GM19395 (cell line): Measurements from ENCODE around the gene PSMD4.
"Not testable (repeated sequence)": the region's sequence is repeated elsewhere in the genome, so short reads cannot be mapped to it uniquely, and the experiment has no call there.

Source experiments
- ATAC-seq: cut with Tn5 transposase; IDR thresholded peaks from one replicate; pipeline ENCODE4 v1.9.1; 2021; ENCODE audit warnings: mild to moderate bottlenecking, moderate library complexity; ENCODE audit not compliant: unreplicated experiment

The PSMD4 gene

GRCh38 chr1:151254217-151255213 is at the start of gene PSMD4:
Gene PSMD4, plus strand, starts transcription at chr1:151254734. Its CDS starts 49 bp downstream, at chr1:151254783.
- ATAC-seq, result peak; percentile 92

GRCh38 chr1:151205381-151205965 is 49.1 kb upstream of the PSMD4 start:
- not testable (repeated sequence) for ATAC-seq

- ATAC-seq, result no peak
Observed at GRCh38 chr1:151210830-151211229, 43.7 kb upstream of the PSMD4 start.

GRCh38 chr1:151211972-151212705 is 42.4 kb upstream of the PSMD4 start:
- ATAC-seq, result no peak

- no peak for ATAC-seq
Observed at GRCh38 chr1:151213560-151213959, 41.0 kb upstream of the PSMD4 start.

DNA sequence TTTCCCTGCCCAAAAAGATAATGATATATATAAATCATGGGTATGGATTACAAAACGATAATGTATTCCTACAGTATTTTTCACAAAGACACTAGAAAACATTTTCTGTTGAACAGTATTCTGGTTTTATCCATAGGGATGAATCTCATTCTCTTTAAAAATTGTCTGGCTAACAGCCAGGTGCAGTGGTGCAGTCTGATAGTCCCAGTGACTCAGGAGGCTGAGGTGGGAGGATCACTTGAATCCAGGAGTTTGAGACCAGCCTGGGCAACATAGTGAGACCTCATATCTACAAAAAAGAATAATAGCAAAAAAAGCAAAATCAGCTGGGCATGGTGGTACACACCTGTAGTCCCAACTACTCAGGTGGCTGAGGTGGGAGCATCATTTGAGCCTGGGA is 32.9 kb upstream of the PSMD4 start:
- no peak for ATAC-seq

- ATAC-seq, result no peak
Observed at GRCh38 chr1:151222130-151222529, 32.4 kb upstream of the PSMD4 start.

GRCh38 chr1:151235235-151235634 is 19.3 kb upstream of the PSMD4 start:
- ATAC-seq, result no peak

DNA sequence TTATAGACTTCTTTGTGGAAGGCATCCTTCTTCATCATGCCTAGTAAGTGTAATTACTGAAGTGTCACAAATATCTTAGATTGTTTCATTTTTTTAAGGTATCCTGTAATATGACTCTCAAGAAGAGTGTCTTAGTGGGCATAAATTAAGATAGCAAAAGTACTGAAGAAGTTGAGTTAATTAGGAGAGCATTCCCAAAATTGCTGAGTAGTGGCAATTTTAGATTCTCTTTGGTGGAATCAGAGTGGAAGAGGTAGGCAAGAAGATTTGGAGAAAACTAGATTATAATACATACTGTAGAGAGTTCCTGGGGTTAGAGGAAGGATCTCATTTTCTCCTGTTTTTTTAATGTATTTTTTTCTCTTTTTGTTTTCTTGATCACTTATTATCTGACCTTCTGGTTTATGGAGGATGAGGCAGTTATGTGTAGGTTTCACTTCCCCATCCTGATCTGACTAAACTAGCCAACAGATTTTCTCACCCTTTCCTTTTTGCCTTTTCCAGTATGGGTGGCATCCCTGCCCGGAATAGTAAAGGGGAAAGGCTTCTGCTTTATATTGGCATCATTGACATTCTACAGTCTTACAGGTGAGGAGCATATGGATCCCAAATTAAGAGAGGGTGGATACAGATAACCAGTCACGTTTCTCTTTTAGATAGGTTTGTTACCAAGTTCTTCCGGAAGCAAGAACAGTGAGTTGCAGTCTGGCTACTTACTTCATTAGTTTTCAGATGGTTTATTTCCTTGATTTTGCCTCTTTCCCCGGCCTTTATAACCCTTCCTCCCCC is 16.7 kb upstream of the PSMD4 start:
- ATAC-seq, result no peak

DNA sequence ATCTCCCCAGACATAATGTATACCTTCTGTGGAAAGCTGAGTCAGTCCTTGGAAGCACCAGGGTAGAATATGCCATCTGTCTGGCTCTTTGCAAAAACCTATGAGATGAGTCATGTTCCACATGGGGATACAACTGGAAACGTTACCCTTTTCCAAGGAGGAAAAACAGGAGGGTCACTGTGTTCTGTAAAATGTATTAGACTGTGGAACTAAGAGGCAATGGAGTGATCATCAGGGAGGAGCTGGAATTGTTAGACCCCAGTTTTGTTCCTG is 16.1 kb upstream of the PSMD4 start:
- no peak for ATAC-seq

GRCh38 chr1:151242442-151242841 is 12.1 kb upstream of the PSMD4 start:
- ATAC-seq, result no peak

- ATAC-seq, result no peak
Observed at GRCh38 chr1:151243683-151244216, 10.8 kb upstream of the PSMD4 start.

- ATAC-seq, result no peak
Observed at GRCh38 chr1:151246786-151247185, 7.7 kb upstream of the PSMD4 start.

GRCh38 chr1:151251656-151252470 is 2.7 kb upstream of the PSMD4 start:
- no peak for ATAC-seq

GRCh38 chr1:151255381-151255780 is 847 bp downstream of the PSMD4 start:
- ATAC-seq, result no peak

DNA sequence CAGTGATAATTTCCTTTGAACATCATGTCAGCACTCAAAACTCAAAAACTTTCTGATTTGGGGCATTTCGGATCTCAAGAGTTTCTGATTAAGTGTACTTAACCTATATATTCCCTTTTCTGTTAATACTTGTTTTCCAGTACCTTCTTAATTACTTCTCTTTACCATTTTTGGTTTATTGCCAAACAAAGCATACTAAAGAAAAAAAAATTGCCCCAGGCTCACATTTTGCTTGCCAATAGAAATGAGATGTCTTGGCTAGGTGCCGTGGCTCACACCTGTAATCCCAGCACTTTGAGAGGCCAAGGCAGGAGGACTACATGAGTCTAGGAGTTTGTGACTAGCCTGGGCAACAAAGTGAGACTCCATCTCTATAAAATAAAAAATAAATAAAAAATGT is 4.8 kb downstream of the PSMD4 start:
- no peak for ATAC-seq

DNA sequence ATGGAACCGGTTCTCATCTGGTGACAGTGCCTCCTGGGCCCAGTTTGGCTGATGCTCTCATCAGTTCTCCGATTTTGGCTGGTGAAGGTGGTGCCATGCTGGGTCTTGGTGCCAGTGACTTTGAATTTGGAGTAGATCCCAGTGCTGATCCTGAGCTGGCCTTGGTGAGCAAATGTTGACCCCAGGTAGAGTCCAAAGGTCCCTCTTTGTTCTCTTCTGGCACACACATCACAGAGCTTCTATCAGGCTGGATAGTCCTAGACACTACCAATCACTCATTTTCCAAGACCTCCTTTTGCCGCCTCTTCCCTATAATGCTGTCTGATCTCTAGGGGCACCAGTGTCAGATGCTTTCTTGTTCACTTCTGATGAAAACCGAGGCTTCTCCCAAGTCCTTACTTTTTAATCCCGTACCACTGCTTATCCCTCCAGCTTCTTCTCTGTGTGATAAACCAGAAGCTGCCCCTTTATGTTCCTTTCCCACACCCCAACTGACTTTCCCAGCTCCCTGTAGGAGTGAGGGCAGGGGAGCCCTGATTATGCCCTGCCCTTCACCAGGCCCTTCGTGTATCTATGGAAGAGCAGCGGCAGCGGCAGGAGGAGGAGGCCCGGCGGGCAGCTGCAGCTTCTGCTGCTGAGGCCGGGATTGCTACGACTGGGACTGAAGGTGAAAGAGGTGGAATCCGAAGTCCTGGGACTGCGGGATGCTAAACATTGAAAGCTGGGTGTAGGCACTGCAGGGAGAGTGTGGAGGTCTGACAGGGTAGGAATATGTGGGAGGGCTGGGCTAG is 11.1 kb downstream of the PSMD4 start:
- ATAC-seq, result no peak

DNA sequence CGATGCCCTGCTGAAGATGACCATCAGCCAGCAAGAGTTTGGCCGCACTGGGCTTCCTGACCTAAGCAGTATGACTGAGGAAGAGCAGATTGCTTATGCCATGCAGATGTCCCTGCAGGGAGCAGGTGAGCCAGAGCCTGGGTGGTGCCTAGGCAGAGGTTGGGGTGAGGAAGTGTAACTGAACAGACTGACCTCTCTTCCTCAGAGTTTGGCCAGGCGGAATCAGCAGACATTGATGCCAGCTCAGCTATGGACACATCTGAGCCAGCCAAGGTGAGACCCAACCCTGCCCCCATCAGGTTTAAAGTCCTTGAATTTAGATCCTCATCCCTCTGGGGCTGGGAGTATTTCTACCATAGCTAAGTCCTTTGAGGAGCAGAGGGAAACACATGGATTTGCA is 11.8 kb downstream of the PSMD4 start:
- no peak for ATAC-seq

GRCh38 chr1:151266821-151267220 is 12.3 kb downstream of the PSMD4 start:
- no peak for ATAC-seq
